ENCODE results near the gene PPP1R3E. TPM values are rescaled to one million over a fixed set of nuclear protein-coding genes. Genes with fewer than 3 reads are reported as not detected.

PPP1R3E gene
- total and polyA plus RNA-seq, 2 of the 13 experiments (the other 11 are each of a cell fraction or from before 2014, with no cell fraction given), result 16.5 to 26.5 TPM

DNA sequence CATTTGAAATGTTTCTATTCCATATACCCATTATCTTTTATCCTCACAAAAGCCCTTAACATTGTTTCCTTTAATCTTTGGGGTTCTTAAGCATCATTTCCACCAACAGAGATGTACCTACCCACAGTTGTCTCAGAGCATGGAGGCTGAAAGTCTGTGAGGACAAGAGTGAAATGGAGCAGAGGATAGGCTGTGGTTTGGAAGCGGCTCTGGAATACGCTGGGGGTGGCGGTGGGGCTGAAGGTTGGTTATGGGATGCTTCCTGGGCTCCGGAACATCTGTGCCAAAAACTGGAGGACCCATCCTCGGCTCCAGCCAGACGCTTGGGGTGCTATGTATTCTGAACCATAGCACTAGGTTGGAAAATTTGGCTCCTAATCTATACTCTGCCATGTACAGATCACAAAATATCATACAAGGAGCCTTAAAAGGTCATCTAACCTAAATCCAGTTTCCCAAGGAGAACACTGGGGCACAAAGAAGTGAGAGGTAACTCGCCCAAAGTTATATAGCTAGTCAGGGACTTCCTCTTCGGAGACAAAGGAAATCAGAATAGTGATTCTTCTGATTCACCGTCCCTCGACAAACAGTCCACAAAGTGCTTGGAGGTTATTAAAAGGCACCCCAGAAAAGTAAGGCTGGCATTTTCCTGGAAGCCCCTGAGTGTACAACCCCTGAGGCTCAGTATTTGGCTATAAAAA is 2.5 kb downstream of the PPP1R3E start (continued):
- TF ChIP-seq ZFAT (CRISPR knock-in tag; conservative IDR thresholded peaks at IDR 0.05) (no peak), ZNF660 (CRISPR knock-in tag; IDR thresholded peaks at IDR 0.05; ENCODE audit: borderline replicate concordance, low read depth) (no peak), GLI4 (CRISPR knock-in tag; IDR thresholded peaks at IDR 0.05; ENCODE audit: borderline replicate concordance) (no peak), NR1H2 (CRISPR knock-in tag; IDR thresholded peaks at IDR 0.05; ENCODE audit: borderline replicate concordance, low read depth) (no peak), CBX1 (IDR thresholded peaks at IDR 0.05; ENCODE audit: low read depth) (no peak), KMT2A (CRISPR knock-in tag; IDR thresholded peaks at IDR 0.05) (no peak), KDM1A (CRISPR knock-in tag; IDR thresholded peaks at IDR 0.05) (no peak), GATA4 (IDR thresholded peaks at IDR 0.05; ENCODE audit: borderline replicate concordance, low read depth) (0 out of 2 replicates have a peak, but pooled peaks have one; percentile 34), ZMAT3 (CRISPR knock-in tag; conservative IDR thresholded peaks at IDR 0.05) (no peak), MBNL3 (CRISPR knock-in tag; conservative IDR thresholded peaks at IDR 0.05) (no peak), KLF15 (CRISPR knock-in tag; IDR thresholded peaks at IDR 0.05; ENCODE audit: borderline replicate concordance) (no peak), ZNF446 (CRISPR knock-in tag; IDR thresholded peaks at IDR 0.05) (0 out of 2 replicates have a peak, but pooled peaks have one; percentile 66), BHLHE40 (IDR thresholded peaks at IDR 0.05; ENCODE audit: low read length) (no peak), SP4 (CRISPR knock-in tag; IDR thresholded peaks at IDR 0.05) (no peak), ZNF605 (CRISPR knock-in tag; IDR thresholded peaks at IDR 0.05) (peak; percentile 72; the same call in 1 of the 2 replicates), ATF7 (IDR thresholded peaks at IDR 0.05) (no peak), ATF7 (CRISPR knock-in tag; IDR thresholded peaks at IDR 0.05) (no peak), ZNF383 (CRISPR knock-in tag; IDR thresholded peaks at IDR 0.05; ENCODE audit: borderline replicate concordance) (no peak), SMYD3 (CRISPR knock-in tag; IDR thresholded peaks at IDR 0.05) (no peak)
- TF ChIP-seq, protein P1, sequence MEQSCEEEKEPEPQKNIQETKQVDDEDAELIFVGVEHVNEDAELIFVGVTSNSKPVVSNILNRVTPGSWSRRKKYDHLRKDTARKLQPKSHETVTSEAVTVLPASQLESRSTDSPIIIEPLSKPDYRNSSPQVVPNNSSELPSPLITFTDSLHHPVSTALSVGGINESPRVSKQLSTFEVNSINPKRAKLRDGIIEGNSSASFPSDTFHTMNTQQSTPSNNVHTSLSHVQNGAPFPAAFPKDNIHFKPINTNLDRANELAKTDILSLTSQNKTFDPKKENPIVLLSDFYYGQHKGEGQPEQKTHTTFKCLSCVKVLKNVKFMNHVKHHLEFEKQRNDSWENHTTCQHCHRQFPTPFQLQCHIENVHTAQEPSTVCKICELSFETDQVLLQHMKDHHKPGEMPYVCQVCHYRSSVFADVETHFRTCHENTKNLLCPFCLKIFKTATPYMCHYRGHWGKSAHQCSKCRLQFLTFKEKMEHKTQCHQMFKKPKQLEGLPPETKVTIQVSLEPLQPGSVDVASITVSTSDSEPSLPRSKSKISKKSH (CRISPR knock-in tag; IDR thresholded peaks at IDR 0.05; ENCODE audit: borderline replicate concordance), result no peak
- TF ChIP-seq, protein P2, sequence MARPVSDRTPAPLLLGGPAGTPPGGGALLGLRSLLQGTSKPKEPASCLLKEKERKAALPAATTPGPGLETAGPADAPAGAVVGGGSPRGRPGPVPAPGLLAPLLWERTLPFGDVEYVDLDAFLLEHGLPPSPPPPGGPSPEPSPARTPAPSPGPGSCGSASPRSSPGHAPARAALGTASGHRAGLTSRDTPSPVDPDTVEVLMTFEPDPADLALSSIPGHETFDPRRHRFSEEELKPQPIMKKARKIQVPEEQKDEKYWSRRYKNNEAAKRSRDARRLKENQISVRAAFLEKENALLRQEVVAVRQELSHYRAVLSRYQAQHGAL (CRISPR knock-in tag; IDR thresholded peaks at IDR 0.05; ENCODE audit: not compliant biosample characterization), result no peak
- TF ChIP-seq, protein P3, sequence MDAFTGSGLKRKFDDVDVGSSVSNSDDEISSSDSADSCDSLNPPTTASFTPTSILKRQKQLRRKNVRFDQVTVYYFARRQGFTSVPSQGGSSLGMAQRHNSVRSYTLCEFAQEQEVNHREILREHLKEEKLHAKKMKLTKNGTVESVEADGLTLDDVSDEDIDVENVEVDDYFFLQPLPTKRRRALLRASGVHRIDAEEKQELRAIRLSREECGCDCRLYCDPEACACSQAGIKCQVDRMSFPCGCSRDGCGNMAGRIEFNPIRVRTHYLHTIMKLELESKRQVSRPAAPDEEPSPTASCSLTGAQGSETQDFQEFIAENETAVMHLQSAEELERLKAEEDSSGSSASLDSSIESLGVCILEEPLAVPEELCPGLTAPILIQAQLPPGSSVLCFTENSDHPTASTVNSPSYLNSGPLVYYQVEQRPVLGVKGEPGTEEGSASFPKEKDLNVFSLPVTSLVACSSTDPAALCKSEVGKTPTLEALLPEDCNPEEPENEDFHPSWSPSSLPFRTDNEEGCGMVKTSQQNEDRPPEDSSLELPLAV (CRISPR knock-in tag; conservative IDR thresholded peaks at IDR 0.05; ENCODE audit: low read depth), result no peak
- TF ChIP-seq, protein P4, sequence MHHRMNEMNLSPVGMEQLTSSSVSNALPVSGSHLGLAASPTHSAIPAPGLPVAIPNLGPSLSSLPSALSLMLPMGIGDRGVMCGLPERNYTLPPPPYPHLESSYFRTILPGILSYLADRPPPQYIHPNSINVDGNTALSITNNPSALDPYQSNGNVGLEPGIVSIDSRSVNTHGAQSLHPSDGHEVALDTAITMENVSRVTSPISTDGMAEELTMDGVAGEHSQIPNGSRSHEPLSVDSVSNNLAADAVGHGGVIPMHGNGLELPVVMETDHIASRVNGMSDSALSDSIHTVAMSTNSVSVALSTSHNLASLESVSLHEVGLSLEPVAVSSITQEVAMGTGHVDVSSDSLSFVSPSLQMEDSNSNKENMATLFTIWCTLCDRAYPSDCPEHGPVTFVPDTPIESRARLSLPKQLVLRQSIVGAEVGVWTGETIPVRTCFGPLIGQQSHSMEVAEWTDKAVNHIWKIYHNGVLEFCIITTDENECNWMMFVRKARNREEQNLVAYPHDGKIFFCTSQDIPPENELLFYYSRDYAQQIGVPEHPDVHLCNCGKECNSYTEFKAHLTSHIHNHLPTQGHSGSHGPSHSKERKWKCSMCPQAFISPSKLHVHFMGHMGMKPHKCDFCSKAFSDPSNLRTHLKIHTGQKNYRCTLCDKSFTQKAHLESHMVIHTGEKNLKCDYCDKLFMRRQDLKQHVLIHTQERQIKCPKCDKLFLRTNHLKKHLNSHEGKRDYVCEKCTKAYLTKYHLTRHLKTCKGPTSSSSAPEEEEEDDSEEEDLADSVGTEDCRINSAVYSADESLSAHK (CRISPR knock-in tag; IDR thresholded peaks at IDR 0.05; ENCODE audit: borderline replicate concordance), result no peak
